ENCODE measurements around the gene AURKB. TPM values are rescaled to one million over a fixed set of nuclear protein-coding genes. Genes with fewer than 3 reads are reported as not detected.

The AURKB gene
- total and polyA plus RNA-seq, 10 of the 15 experiments (the other 5 are each of a cell fraction or from before 2014, with no cell fraction given) = 52.7 to 209 (median 128) TPM

DNA sequence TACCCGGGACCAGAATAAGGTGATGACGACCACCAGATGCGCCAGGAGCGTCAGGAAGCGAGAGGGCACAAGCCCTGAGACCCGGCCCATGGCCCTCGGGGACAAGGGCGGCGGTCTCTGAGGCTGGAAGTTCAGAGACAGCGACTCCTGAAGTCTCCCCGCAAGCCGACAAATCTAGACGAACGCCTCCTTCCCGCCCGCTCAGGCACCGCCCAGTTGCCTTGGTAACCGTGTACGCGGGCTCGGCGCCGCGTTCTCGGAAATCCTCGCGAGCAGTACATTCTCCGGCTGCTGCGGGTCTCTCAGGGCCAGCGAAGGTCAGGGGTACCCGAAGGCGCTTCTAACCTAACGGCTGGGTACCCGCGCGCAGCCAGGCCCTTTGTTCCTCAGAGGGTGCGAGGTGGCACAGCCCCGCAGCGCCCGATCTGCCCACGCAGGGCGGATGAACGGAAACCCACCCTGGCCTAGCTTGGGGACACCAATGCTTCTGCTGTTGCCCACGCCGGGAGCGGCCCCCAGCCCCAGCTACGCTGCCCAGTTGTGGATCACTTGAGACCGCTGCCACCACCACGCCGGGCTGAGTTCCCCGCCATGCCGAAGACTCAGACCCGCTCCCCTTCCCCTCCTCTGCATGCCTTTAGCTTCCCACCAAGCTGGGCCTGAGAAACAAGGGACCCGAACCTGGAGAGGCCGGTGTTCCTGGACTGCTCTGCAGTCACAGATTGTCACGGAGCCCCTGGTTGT is 34.0 kb downstream of the AURKB start, which contains the start of gene TMEM107 (continued):
- TF ChIP-seq NR2C2 (IDR thresholded peaks at IDR 0.05; ENCODE audit: borderline replicate concordance, control insufficient read depth, insufficient read length, low read depth) (no peak), BMI1 (IDR thresholded peaks at IDR 0.05; ENCODE audit: borderline replicate concordance) (peak; percentile 98), CHD2 (IDR thresholded peaks at IDR 0.05; ENCODE audit: borderline replicate concordance, low read depth, low read length) (peak; percentile 97), NR2F1 (conservative IDR thresholded peaks at IDR 0.05) (peak; percentile 96), JUND (IDR thresholded peaks at IDR 0.05; ENCODE audit: low read depth, low read length) (no peak), POLR2A (IDR thresholded peaks at IDR 0.05; ENCODE audit: low read depth, low read length) (peak; percentile 63), YY1 (IDR thresholded peaks at IDR 0.05; ENCODE audit: low read depth, low read length) (0 out of 2 replicates have a peak, but pooled peaks have one; percentile 7), MTA2 (IDR thresholded peaks at IDR 0.05; ENCODE audit: low read depth) (0 out of 2 replicates have a peak, but pooled peaks have one; percentile 13), GATAD2B (conservative IDR thresholded peaks at IDR 0.05; ENCODE audit: low read depth) (peak; percentile 76), LARP7 (IDR thresholded peaks at IDR 0.05) (peak; percentile 45; the same call in 1 of the 2 replicates), ETV6 (conservative IDR thresholded peaks at IDR 0.05 in 1 of 2, IDR thresholded peaks at IDR 0.05 in 1 of 2; ENCODE audit: borderline replicate concordance in 1 of 2, low read depth in 1 of 2) (no peak), CREB1 (IDR thresholded peaks at IDR 0.05; ENCODE audit: low read depth) (peak; percentile 49; the same call in 1 of the 2 replicates), MXI1 (IDR thresholded peaks at IDR 0.05; ENCODE audit: low read depth, low read length) (peak; percentile 89), HDGF (IDR thresholded peaks at IDR 0.05) (no peak), SIX5 (IDR thresholded peaks at IDR 0.05; ENCODE audit: low read depth, low read length, severe bottlenecking) (peak; percentile 5), POLR2AphosphoS5 (IDR thresholded peaks at IDR 0.05; ENCODE audit: low read length) (0 out of 2 replicates have a peak, but pooled peaks have one; percentile 28)
- TF ChIP-seq, protein P1, sequence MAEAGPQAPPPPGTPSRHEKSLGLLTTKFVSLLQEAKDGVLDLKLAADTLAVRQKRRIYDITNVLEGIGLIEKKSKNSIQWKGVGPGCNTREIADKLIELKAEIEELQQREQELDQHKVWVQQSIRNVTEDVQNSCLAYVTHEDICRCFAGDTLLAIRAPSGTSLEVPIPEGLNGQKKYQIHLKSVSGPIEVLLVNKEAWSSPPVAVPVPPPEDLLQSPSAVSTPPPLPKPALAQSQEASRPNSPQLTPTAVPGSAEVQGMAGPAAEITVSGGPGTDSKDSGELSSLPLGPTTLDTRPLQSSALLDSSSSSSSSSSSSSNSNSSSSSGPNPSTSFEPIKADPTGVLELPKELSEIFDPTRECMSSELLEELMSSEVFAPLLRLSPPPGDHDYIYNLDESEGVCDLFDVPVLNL (IDR thresholded peaks at IDR 0.05; ENCODE audit: low read depth, low read length) = peak; percentile 64
- TF ChIP-seq, protein P2, sequence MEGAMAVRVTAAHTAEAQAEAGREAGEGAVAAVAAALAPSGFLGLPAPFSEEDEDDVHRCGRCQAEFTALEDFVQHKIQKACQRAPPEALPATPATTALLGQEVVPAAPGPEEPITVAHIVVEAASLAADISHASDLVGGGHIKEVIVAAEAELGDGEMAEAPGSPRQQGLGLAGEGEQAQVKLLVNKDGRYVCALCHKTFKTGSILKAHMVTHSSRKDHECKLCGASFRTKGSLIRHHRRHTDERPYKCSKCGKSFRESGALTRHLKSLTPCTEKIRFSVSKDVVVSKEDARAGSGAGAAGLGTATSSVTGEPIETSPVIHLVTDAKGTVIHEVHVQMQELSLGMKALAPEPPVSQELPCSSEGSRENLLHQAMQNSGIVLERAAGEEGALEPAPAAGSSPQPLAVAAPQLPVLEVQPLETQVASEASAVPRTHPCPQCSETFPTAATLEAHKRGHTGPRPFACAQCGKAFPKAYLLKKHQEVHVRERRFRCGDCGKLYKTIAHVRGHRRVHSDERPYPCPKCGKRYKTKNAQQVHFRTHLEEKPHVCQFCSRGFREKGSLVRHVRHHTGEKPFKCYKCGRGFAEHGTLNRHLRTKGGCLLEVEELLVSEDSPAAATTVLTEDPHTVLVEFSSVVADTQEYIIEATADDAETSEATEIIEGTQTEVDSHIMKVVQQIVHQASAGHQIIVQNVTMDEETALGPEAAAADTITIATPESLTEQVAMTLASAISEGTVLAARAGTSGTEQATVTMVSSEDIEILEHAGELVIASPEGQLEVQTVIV (IDR thresholded peaks at IDR 0.05; ENCODE audit: borderline replicate concordance, partially characterized antibody) = no peak
- TF ChIP-seq, protein P3, sequence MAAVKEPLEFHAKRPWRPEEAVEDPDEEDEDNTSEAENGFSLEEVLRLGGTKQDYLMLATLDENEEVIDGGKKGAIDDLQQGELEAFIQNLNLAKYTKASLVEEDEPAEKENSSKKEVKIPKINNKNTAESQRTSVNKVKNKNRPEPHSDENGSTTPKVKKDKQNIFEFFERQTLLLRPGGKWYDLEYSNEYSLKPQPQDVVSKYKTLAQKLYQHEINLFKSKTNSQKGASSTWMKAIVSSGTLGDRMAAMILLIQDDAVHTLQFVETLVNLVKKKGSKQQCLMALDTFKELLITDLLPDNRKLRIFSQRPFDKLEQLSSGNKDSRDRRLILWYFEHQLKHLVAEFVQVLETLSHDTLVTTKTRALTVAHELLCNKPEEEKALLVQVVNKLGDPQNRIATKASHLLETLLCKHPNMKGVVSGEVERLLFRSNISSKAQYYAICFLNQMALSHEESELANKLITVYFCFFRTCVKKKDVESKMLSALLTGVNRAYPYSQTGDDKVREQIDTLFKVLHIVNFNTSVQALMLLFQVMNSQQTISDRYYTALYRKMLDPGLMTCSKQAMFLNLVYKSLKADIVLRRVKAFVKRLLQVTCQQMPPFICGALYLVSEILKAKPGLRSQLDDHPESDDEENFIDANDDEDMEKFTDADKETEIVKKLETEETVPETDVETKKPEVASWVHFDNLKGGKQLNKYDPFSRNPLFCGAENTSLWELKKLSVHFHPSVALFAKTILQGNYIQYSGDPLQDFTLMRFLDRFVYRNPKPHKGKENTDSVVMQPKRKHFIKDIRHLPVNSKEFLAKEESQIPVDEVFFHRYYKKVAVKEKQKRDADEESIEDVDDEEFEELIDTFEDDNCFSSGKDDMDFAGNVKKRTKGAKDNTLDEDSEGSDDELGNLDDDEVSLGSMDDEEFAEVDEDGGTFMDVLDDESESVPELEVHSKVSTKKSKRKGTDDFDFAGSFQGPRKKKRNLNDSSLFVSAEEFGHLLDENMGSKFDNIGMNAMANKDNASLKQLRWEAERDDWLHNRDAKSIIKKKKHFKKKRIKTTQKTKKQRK (IDR thresholded peaks at IDR 0.05; ENCODE audit: low read depth, low read length) = no peak
- TF ChIP-seq, protein P4, sequence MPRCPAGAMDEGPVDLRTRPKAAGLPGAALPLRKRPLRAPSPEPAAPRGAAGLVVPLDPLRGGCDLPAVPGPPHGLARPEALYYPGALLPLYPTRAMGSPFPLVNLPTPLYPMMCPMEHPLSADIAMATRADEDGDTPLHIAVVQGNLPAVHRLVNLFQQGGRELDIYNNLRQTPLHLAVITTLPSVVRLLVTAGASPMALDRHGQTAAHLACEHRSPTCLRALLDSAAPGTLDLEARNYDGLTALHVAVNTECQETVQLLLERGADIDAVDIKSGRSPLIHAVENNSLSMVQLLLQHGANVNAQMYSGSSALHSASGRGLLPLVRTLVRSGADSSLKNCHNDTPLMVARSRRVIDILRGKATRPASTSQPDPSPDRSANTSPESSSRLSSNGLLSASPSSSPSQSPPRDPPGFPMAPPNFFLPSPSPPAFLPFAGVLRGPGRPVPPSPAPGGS (IDR thresholded peaks at IDR 0.05; ENCODE audit: borderline replicate concordance, insufficient read depth, low read depth, low read length, poor library complexity, severe bottlenecking) = no peak

Data from GM12878 (cell line).